ENCODE results near the gene NDUFAF7. TPM values are rescaled to one million over a fixed set of nuclear protein-coding genes. Genes with fewer than 3 reads are reported as not detected.
A peak's percentile ranks its signal among the peaks of the same experiment; 100 is the strongest.
"Not testable (repeated sequence)": the region's sequence is repeated elsewhere in the genome, so short reads cannot be mapped to it uniquely, and the experiment has no call there.

NDUFAF7 gene
- polyA plus RNA-seq, 1 of the 3 experiments (the other 2 are of a cell fraction), result 24.8 TPM

- Histone ChIP-seq H3K79me2 (ENCODE audit: insufficient read depth) (peaks cover 39% of the 10 kb centered on the region), H3K27me3 (ENCODE audit: insufficient read depth) (no peaks in the 10 kb centered on the region), H3K36me3 (replicated peaks in 1 of 2; ENCODE audit: control insufficient read depth in 1 of 2, insufficient read depth in 2 of 2, low read length in 1 of 2) (peaks cover 37 to 40% of the 10 kb centered on the region in 2 experiments), H3K9ac (no peak overlapping the region), H3K4me2 (no peak overlapping the region), H3K9me3 (no peaks in the 10 kb centered on the region), H3F3A (replicated peaks; ENCODE audit: insufficient read depth) (no peaks in the 10 kb centered on the region), H3K4me1 (ENCODE audit: control insufficient read depth in 1 of 2, insufficient read depth in 2 of 2, low read depth in 1 of 2, low read length in 1 of 2) (peaks cover 0 to 6% of the 10 kb centered on the region in 2 experiments; a peak in 2 of 4 replicates), H3K9me2 (no peaks in the 10 kb centered on the region), H2AFZ (ENCODE audit: low read depth) (no peak overlapping the region), H4K20me1 (ENCODE audit: insufficient read depth) (no peaks in the 10 kb centered on the region), H3K4me3 (ENCODE audit: low read depth in 2 of 2, low read length in 1 of 2) (no peak overlapping the region), H3K27ac (ENCODE audit: low read depth in 2 of 2, low read length in 1 of 2) (no peak overlapping the region)
- WGBS (ENCODE audit: low lambda C conversion rate), result 97% methylated on average over 2 of the region's 2 CpGs
- POLR2A ChIA-PET, result no interaction called here
- DNase-seq, result no peak
- no peak for TF ChIP-seq YY1 (IDR thresholded peaks at IDR 0.05; ENCODE audit: low read depth)
- no peak for TF ChIP-seq EP300 (IDR thresholded peaks at IDR 0.05; ENCODE audit: borderline replicate concordance in 1 of 2, low read depth in 1 of 2, low read length in 1 of 2)
- no peak for TF ChIP-seq CHD2 (IDR thresholded peaks at IDR 0.05; ENCODE audit: low read length, partially characterized antibody)
- TF ChIP-seq POLR2AphosphoS5 (IDR thresholded peaks at IDR 0.05; ENCODE audit: low read depth, low read length), result no peak
- no peak for TF ChIP-seq GATA2 (CRISPR knock-in tag; IDR thresholded peaks at IDR 0.05)
- no peak for TF ChIP-seq SMC3 (IDR thresholded peaks at IDR 0.05; ENCODE audit: low read depth, low read length)
- no peak for TF ChIP-seq NFIC (IDR thresholded peaks at IDR 0.05; ENCODE audit: borderline replicate concordance)
- no peak for TF ChIP-seq FOXM1 (IDR thresholded peaks at IDR 0.05; ENCODE audit: low read depth)
- no peak for TF ChIP-seq MEF2A (IDR thresholded peaks at IDR 0.05; ENCODE audit: borderline replicate concordance, low read depth)
- TF ChIP-seq MAX (IDR thresholded peaks at IDR 0.05; ENCODE audit: low read depth), result no peak
- TF ChIP-seq RCOR1 (IDR thresholded peaks at IDR 0.05; ENCODE audit: low read length), result no peak
- TF ChIP-seq RFX5 (IDR thresholded peaks at IDR 0.05; ENCODE audit: low read length), result no peak
- no peak for TF ChIP-seq JUND (IDR thresholded peaks at IDR 0.05)
- CTCF ChIA-PET, result interaction anchor here (1.5 kb wide), 1 partner anchor 586 kb away, joined by 8 read pairs; no protein-coding TSS in a partner anchor
These were observed 60.2 kb downstream of the NDUFAF7 start for GRCh38 chr2:37291680-37292079.

- POLR2A ChIA-PET, result not testable (repeated sequence)
- 96% methylated on average over 2 of the region's 2 CpGs for WGBS (ENCODE audit: low lambda C conversion rate)
These were observed 63.4 kb downstream of the NDUFAF7 start for GRCh38 chr2:37294858-37295257.

GRCh38 chr2:37295469-37296073 lies 64.1 kb downstream of the NDUFAF7 start:
- Histone ChIP-seq H3F3A (replicated peaks; ENCODE audit: insufficient read depth) (peaks cover 1% of the 10 kb centered on the region), H3K9ac (no peak overlapping the region), H2AFZ (ENCODE audit: low read depth) (no peak overlapping the region), H4K20me1 (ENCODE audit: insufficient read depth) (no peaks in the 10 kb centered on the region; the same call in 1 of the 2 replicates), H3K36me3 (replicated peaks in 1 of 2; ENCODE audit: control insufficient read depth in 1 of 2, insufficient read depth in 2 of 2, low read length in 1 of 2) (peaks cover 12% of the 10 kb centered on the region in 2 experiments), H3K9me2 (no peaks in the 10 kb centered on the region), H3K4me1 (ENCODE audit: control insufficient read depth in 1 of 2, insufficient read depth in 2 of 2, low read depth in 1 of 2, low read length in 1 of 2) (peaks cover 0 to 2% of the 10 kb centered on the region in 2 experiments; a peak in 1 of 4 replicates), H3K79me2 (ENCODE audit: insufficient read depth) (peaks cover 76% of the 10 kb centered on the region), H3K4me2 (no peak overlapping the region), H3K27me3 (ENCODE audit: insufficient read depth) (no peaks in the 10 kb centered on the region), H3K4me3 (ENCODE audit: low read depth in 2 of 2, low read length in 1 of 2) (no peak overlapping the region), H3K9me3 (no peaks in the 10 kb centered on the region), H3K27ac (ENCODE audit: low read depth in 2 of 2, low read length in 1 of 2) (peak overlapping the region in 1 of 2 experiments; percentile 20; a peak in 1 of 4 replicates)
- TF ChIP-seq FOXM1 (IDR thresholded peaks at IDR 0.05; ENCODE audit: low read depth), result no peak
- TF ChIP-seq GATA2 (CRISPR knock-in tag; IDR thresholded peaks at IDR 0.05), result peak; percentile 40; the same call in 1 of the 2 replicates
- no peak for TF ChIP-seq RCOR1 (IDR thresholded peaks at IDR 0.05; ENCODE audit: low read length)
- ChIA-PET POLR2A (no interaction called here), CTCF (no interaction called here)
- WGBS (ENCODE audit: low lambda C conversion rate), result 90% methylated on average over 1 of the region's 1 CpG
- no peak for DNase-seq

More at GRCh38 chr2:37294858-37295257, 63.4 kb downstream of the NDUFAF7 start:
- H3K27ac ChIP-seq (ENCODE audit: low read depth in 2 of 2, low read length in 1 of 2); H4K20me1 ChIP-seq (ENCODE audit: insufficient read depth); H3K4me2 ChIP-seq; H2AFZ ChIP-seq (ENCODE audit: low read depth); CTCF ChIA-PET; H3K27me3 ChIP-seq (ENCODE audit: insufficient read depth); H3K4me1 ChIP-seq (ENCODE audit: control insufficient read depth in 1 of 2, insufficient read depth in 2 of 2, low read depth in 1 of 2, low read length in 1 of 2); DNase-seq; H3K9me2 ChIP-seq; H3K4me3 ChIP-seq (ENCODE audit: low read depth in 2 of 2, low read length in 1 of 2); H3F3A ChIP-seq (replicated peaks; ENCODE audit: insufficient read depth); H3K9ac ChIP-seq; H3K9me3 ChIP-seq: not testable (repeated sequence)
- peaks cover 15 to 19% of the 10 kb centered on the region in 2 experiments for H3K36me3 ChIP-seq (replicated peaks in 1 of 2; ENCODE audit: control insufficient read depth in 1 of 2, insufficient read depth in 2 of 2, low read length in 1 of 2)
- peaks cover 69% of the 10 kb centered on the region for H3K79me2 ChIP-seq (ENCODE audit: insufficient read depth)

Data from SK-N-SH (cell line).